HG02642 (cell line): Measurements from ENCODE around the gene IFT27.

Experiments
- ATAC-seq: cut with Tn5 transposase; IDR thresholded peaks from one replicate; pipeline ENCODE4 v1.9.1; 2021; ENCODE audit warnings: mild to moderate bottlenecking; ENCODE audit not compliant: unreplicated experiment, poor library complexity

Gene IFT27

GRCh38 chr22:36797911-36798673 is 22.2 kb upstream of the IFT27 start:
- ATAC-seq = no peak

- ATAC-seq = no peak
Observed at GRCh38 chr22:36797374-36797773, 21.5 kb upstream of the IFT27 start.

- ATAC-seq = no peak
Observed at GRCh38 chr22:36796552-36797175, 20.7 kb upstream of the IFT27 start.

GRCh38 chr22:36795633-36796032 is 19.7 kb upstream of the IFT27 start:
- no peak for ATAC-seq

- no peak for ATAC-seq
Observed at GRCh38 chr22:36790648-36791047, 14.7 kb upstream of the IFT27 start.

- ATAC-seq = no peak
Observed at GRCh38 chr22:36787204-36787988, 11.5 kb upstream of the IFT27 start.

GRCh38 chr22:36783743-36784142 is 7.8 kb upstream of the IFT27 start:
- no peak for ATAC-seq

- peak; percentile 74 for ATAC-seq
Observed at GRCh38 chr22:36781656-36782627, 6.0 kb upstream of the IFT27 start.

GRCh38 chr22:36778020-36778419 is 2.1 kb upstream of the IFT27 start:
- ATAC-seq = no peak

GRCh38 chr22:36776722-36777121 is 803 bp upstream of the IFT27 start:
- no peak for ATAC-seq

GRCh38 chr22:36775586-36775963 is 344 bp downstream of the IFT27 start:
- peak; percentile 5 for ATAC-seq

GRCh38 chr22:36773935-36774334 is 2.0 kb downstream of the IFT27 start:
- no peak for ATAC-seq

- ATAC-seq = no peak
Observed at GRCh38 chr22:36772451-36772850, 3.5 kb downstream of the IFT27 start.

GRCh38 chr22:36771356-36772063 is 4.4 kb downstream of the IFT27 start:
- no peak for ATAC-seq

- ATAC-seq = no peak
Observed at GRCh38 chr22:36770513-36771231, 5.2 kb downstream of the IFT27 start.

- no peak for ATAC-seq
Observed at GRCh38 chr22:36769541-36770512, 6.1 kb downstream of the IFT27 start.

- ATAC-seq = no peak
Observed at GRCh38 chr22:36768616-36769015, 7.3 kb downstream of the IFT27 start.

GRCh38 chr22:36768141-36768540 is 7.8 kb downstream of the IFT27 start:
- no peak for ATAC-seq
